ENCODE data around the gene SYT17. TPM values are rescaled to one million over a fixed set of nuclear protein-coding genes. Genes with fewer than 3 reads are reported as not detected.

The SYT17 gene
- total RNA-seq, 1 experiment from 2014 or later = 11.8 TPM

- Histone ChIP-seq H3K9ac (ENCODE audit: low read length) (no peak overlapping the region), H2AFZ (ENCODE audit: low read length) (no peak overlapping the region), H3K4me1 (ENCODE audit: insufficient read depth, low read length) (no peaks in the 10 kb centered on the region; the same call in 1 of the 2 replicates), H3K79me2 (ENCODE audit: low read length) (no peaks in the 10 kb centered on the region), H3K9me3 (ENCODE audit: low read length) (no peaks in the 10 kb centered on the region), H3K4me2 (ENCODE audit: low read length) (no peak overlapping the region), H3K9me2 (replicated peaks; ENCODE audit: low read length) (no peaks in the 10 kb centered on the region), H3K4me3 (ENCODE audit: low read length) (no peak overlapping the region), H3K27ac (ENCODE audit: low read length) (no peak overlapping the region), H3K36me3 (ENCODE audit: low read depth, low read length) (0 out of 2 replicates have a peak, but pooled peaks cover 8% of the 10 kb centered on the region), H3K27me3 (ENCODE audit: low read length) (no peaks in the 10 kb centered on the region), H4K20me1 (ENCODE audit: low read length) (no peaks in the 10 kb centered on the region), H3F3A (ENCODE audit: low read length, unreplicated experiment) (no peaks in the 10 kb centered on the region)
- ATAC-seq (no peak), DNase-seq (no peak)
- intact Hi-C loops (cut with micrococcal nuclease) = no loop called here
- ChIA-PET POLR2A (ENCODE audit: unreplicated experiment) (no interaction called here), CTCF (no interaction called here)
- BruUV-seq (replicated peaks) = no TSS peak
- TF ChIP-seq CTCF (conservative IDR thresholded peaks at IDR 0.05; ENCODE audit: low read depth, low read length) = no peak
- TF ChIP-seq EZH2phosphoT487 (IDR thresholded peaks at IDR 0.05; ENCODE audit: borderline replicate concordance, low read length) = no peak
- TF ChIP-seq EZH2 (IDR thresholded peaks at IDR 0.05; ENCODE audit: low read length, unreplicated experiment) = no peak
Measured at GRCh38 chr16:19225651-19226050, 57.6 kb downstream of the SYT17 start.

GRCh38 chr16:19227643-19228042 is 59.6 kb downstream of the SYT17 start:
- Histone ChIP-seq H3K9me3 (ENCODE audit: low read length) (no peaks in the 10 kb centered on the region), H3K79me2 (ENCODE audit: low read length) (no peaks in the 10 kb centered on the region), H3K9me2 (replicated peaks; ENCODE audit: low read length) (no peaks in the 10 kb centered on the region), H3K27me3 (ENCODE audit: low read length) (no peaks in the 10 kb centered on the region), H3K36me3 (ENCODE audit: low read depth, low read length) (0 out of 2 replicates have a peak, but pooled peaks cover 8% of the 10 kb centered on the region), H3K9ac (ENCODE audit: low read length) (no peak overlapping the region), H3K4me2 (ENCODE audit: low read length) (no peak overlapping the region), H3K4me3 (ENCODE audit: low read length) (no peak overlapping the region), H3K27ac (ENCODE audit: low read length) (no peak overlapping the region), H2AFZ (ENCODE audit: low read length) (no peak overlapping the region), H4K20me1 (ENCODE audit: low read length) (no peaks in the 10 kb centered on the region), H3K4me1 (ENCODE audit: insufficient read depth, low read length) (no peaks in the 10 kb centered on the region), H3F3A (ENCODE audit: low read length, unreplicated experiment) (no peaks in the 10 kb centered on the region)
- no TSS peak for BruUV-seq (replicated peaks)
- no peak for TF ChIP-seq EZH2 (IDR thresholded peaks at IDR 0.05; ENCODE audit: low read length, unreplicated experiment)
- no peak for TF ChIP-seq EZH2phosphoT487 (IDR thresholded peaks at IDR 0.05; ENCODE audit: borderline replicate concordance, low read length)
- TF ChIP-seq CTCF (conservative IDR thresholded peaks at IDR 0.05; ENCODE audit: low read depth, low read length) = no peak
- DNase-seq (no peak), ATAC-seq (no peak)
- POLR2A ChIA-PET (ENCODE audit: unreplicated experiment) = no interaction called here
- intact Hi-C loops (cut with micrococcal nuclease) = no loop called here
- CTCF ChIA-PET = no interaction called here

- Histone ChIP-seq H3K9ac (ENCODE audit: low read length) (no peak overlapping the region), H4K20me1 (ENCODE audit: low read length) (no peaks in the 10 kb centered on the region), H2AFZ (ENCODE audit: low read length) (no peak overlapping the region), H3K79me2 (ENCODE audit: low read length) (no peaks in the 10 kb centered on the region), H3K9me3 (ENCODE audit: low read length) (no peaks in the 10 kb centered on the region), H3K36me3 (ENCODE audit: low read depth, low read length) (0 out of 2 replicates have a peak, but pooled peaks cover 8% of the 10 kb centered on the region), H3F3A (ENCODE audit: low read length, unreplicated experiment) (no peaks in the 10 kb centered on the region), H3K4me1 (ENCODE audit: insufficient read depth, low read length) (no peaks in the 10 kb centered on the region), H3K27me3 (ENCODE audit: low read length) (no peaks in the 10 kb centered on the region), H3K4me3 (ENCODE audit: low read length) (no peak overlapping the region), H3K4me2 (ENCODE audit: low read length) (no peak overlapping the region), H3K27ac (ENCODE audit: low read length) (no peak overlapping the region), H3K9me2 (replicated peaks; ENCODE audit: low read length) (no peaks in the 10 kb centered on the region)
- ChIA-PET CTCF (no interaction called here), POLR2A (ENCODE audit: unreplicated experiment) (no interaction called here)
- intact Hi-C loops (cut with micrococcal nuclease) = no loop called here
- TF ChIP-seq CTCF (conservative IDR thresholded peaks at IDR 0.05; ENCODE audit: low read depth, low read length) = no peak
- TF ChIP-seq EZH2 (IDR thresholded peaks at IDR 0.05; ENCODE audit: low read length, unreplicated experiment) = no peak
- DNase-seq = no peak
- no peak for ATAC-seq
- no TSS peak for BruUV-seq (replicated peaks)
Measured at GRCh38 chr16:19228052-19228451, 60.0 kb downstream of the SYT17 start.
